HG03175 (cell line): Measurements from ENCODE around the gene PLEKHA6.
"Not testable (repeated sequence)": the region's sequence is repeated elsewhere in the genome, so short reads cannot be mapped to it uniquely, and the experiment has no call there.

Experiments
- ATAC-seq: cut with Tn5 transposase; IDR thresholded peaks from one replicate; pipeline ENCODE4 v1.9.1; 2021; ENCODE audit warnings: mild to moderate bottlenecking, moderate library complexity; ENCODE audit not compliant: unreplicated experiment

PLEKHA6 gene

GRCh38 chr1:204248954-204249353 is 110.8 kb downstream of the PLEKHA6 start:
- ATAC-seq = no peak

- ATAC-seq = no peak
Observed at GRCh38 chr1:204246876-204247275, 112.9 kb downstream of the PLEKHA6 start.

- no peak for ATAC-seq
Observed at GRCh38 chr1:204242920-204243319, 116.8 kb downstream of the PLEKHA6 start.

GRCh38 chr1:204241914-204242313 is 117.8 kb downstream of the PLEKHA6 start:
- no peak for ATAC-seq

- no peak for ATAC-seq
Observed at GRCh38 chr1:204241050-204241449, 118.7 kb downstream of the PLEKHA6 start.

- no peak for ATAC-seq
Observed at GRCh38 chr1:204240233-204240632, 119.5 kb downstream of the PLEKHA6 start.

- ATAC-seq = not testable (repeated sequence)
Observed at GRCh38 chr1:204239401-204239800, 120.3 kb downstream of the PLEKHA6 start.

- ATAC-seq = not testable (repeated sequence)
Observed at GRCh38 chr1:204238520-204238919, 121.2 kb downstream of the PLEKHA6 start.

- not testable (repeated sequence) for ATAC-seq
Observed at GRCh38 chr1:204237515-204237914, 122.2 kb downstream of the PLEKHA6 start.

- ATAC-seq = no peak
Observed at GRCh38 chr1:204232526-204232925, 127.2 kb downstream of the PLEKHA6 start.

GRCh38 chr1:204230211-204230610 is 129.5 kb downstream of the PLEKHA6 start:
- ATAC-seq = no peak

- ATAC-seq = no peak
Observed at GRCh38 chr1:204228896-204229295, 130.8 kb downstream of the PLEKHA6 start.

GRCh38 chr1:204227996-204228785 is 131.5 kb downstream of the PLEKHA6 start:
- no peak for ATAC-seq

GRCh38 chr1:204227351-204227750 is 132.4 kb downstream of the PLEKHA6 start:
- ATAC-seq = no peak

GRCh38 chr1:204225841-204226735 is 133.6 kb downstream of the PLEKHA6 start:
- no peak for ATAC-seq

- no peak for ATAC-seq
Observed at GRCh38 chr1:204224655-204225054, 135.1 kb downstream of the PLEKHA6 start.

- ATAC-seq = no peak
Observed at GRCh38 chr1:204223129-204223860, 136.4 kb downstream of the PLEKHA6 start.

GRCh38 chr1:204222764-204223055 is 137.0 kb downstream of the PLEKHA6 start:
- no peak for ATAC-seq

- no peak for ATAC-seq
Observed at GRCh38 chr1:204222006-204222763, 137.5 kb downstream of the PLEKHA6 start.

GRCh38 chr1:204221271-204221670 is 138.5 kb downstream of the PLEKHA6 start:
- no peak for ATAC-seq
